GM19099 (cell line): ENCODE results near the gene CMTM6.

Experiments
- POLR2A ChIP-seq: IDR thresholded peaks from 3 replicates; pipeline ENCODE4 v1.6.1; 2011; ENCODE audit warnings: low read depth; ENCODE audit not compliant: insufficient read length; ENCODE audit errors: extremely low read depth

CMTM6 gene

GRCh38 chr3:32454731-32455608 lies 47.7 kb downstream of the CMTM6 start:
- no peak for TF ChIP-seq POLR2A

- no peak for TF ChIP-seq POLR2A
Observed at GRCh38 chr3:32454111-32454510, 48.5 kb downstream of the CMTM6 start.

GRCh38 chr3:32453346-32453745 lies 49.3 kb downstream of the CMTM6 start:
- no peak for TF ChIP-seq POLR2A

- no peak for TF ChIP-seq POLR2A
Observed at GRCh38 chr3:32452009-32452408, 50.6 kb downstream of the CMTM6 start.

GRCh38 chr3:32450992-32451659 lies 51.5 kb downstream of the CMTM6 start:
- TF ChIP-seq POLR2A: no peak

GRCh38 chr3:32450426-32450825 lies 52.2 kb downstream of the CMTM6 start:
- TF ChIP-seq POLR2A: no peak

GRCh38 chr3:32449691-32450090 lies 53.0 kb downstream of the CMTM6 start:
- TF ChIP-seq POLR2A: no peak

GRCh38 chr3:32448686-32449474 lies 53.8 kb downstream of the CMTM6 start:
- no peak for TF ChIP-seq POLR2A

GRCh38 chr3:32447865-32448400 lies 54.7 kb downstream of the CMTM6 start:
- no peak for TF ChIP-seq POLR2A

- TF ChIP-seq POLR2A: no peak
Observed at GRCh38 chr3:32443478-32443877, 59.2 kb downstream of the CMTM6 start.

- TF ChIP-seq POLR2A: no peak
Observed at GRCh38 chr3:32442766-32443165, 59.9 kb downstream of the CMTM6 start.

- TF ChIP-seq POLR2A: no peak
Observed at GRCh38 chr3:32440611-32441350, 61.9 kb downstream of the CMTM6 start.

- TF ChIP-seq POLR2A: no peak
Observed at GRCh38 chr3:32438596-32439344, 63.9 kb downstream of the CMTM6 start.

GRCh38 chr3:32437896-32438295 lies 64.8 kb downstream of the CMTM6 start:
- TF ChIP-seq POLR2A: no peak
